Psoas muscle (tissue), 8 donors: ENCODE results near the gene SMC5. TPM values are rescaled to one million over a fixed set of nuclear protein-coding genes. Genes with fewer than 3 reads are reported as not detected.
"Not testable (repeated sequence)": the region's sequence is repeated elsewhere in the genome, so short reads cannot be mapped to it uniquely, and the experiment has no call there.

Source experiments
- ATAC-seq, 4 donors: fragments of 200-7000 bp; cut with Tn5 transposase; one replicate each; pipeline ENCODE4 v1.9.1; 2020; ENCODE audit warnings: moderate library complexity in 3 of 4, mild to moderate bottlenecking in 2 of 4
- DNase-seq, 2 donors: peaks; one replicate each; pipeline ENCODE4 v3.0.0-alpha.2; 2020
- H3K27ac ChIP-seq: fragments of 200-600 bp; one replicate; pipeline ENCODE4 v1.8.0; 2022
- H3K27me3 ChIP-seq, 3 donors: fragments of 200-600 bp in 1 of 3; one replicate each; pipeline versions ENCODE4 v1.6.1 to v1.8.0; 2013 to 2022; ENCODE audit warnings: low read length in 2 of 3, mild to moderate bottlenecking in 2 of 3, moderate library complexity in 1 of 3; ENCODE audit not compliant: insufficient read depth in 3 of 3
- H3K36me3 ChIP-seq, 2 donors: fragments of 200-600 bp in 1 of 2; one replicate each; pipeline versions ENCODE4 v1.6.1 to v1.8.0; 2013 to 2022; ENCODE audit warnings: low read depth in 1 of 2, mild to moderate bottlenecking in 1 of 2, moderate library complexity in 1 of 2; ENCODE audit not compliant: insufficient read depth in 1 of 2
- H3K4me1 ChIP-seq: fragments of 200-600 bp; one replicate; pipeline ENCODE4 v1.8.0; 2022
- H3K4me3 ChIP-seq: fragments of 200-600 bp; one replicate; pipeline ENCODE4 v1.8.0; 2022; ENCODE audit warnings: mild to moderate bottlenecking
- H3K9me3 ChIP-seq: fragments of 200-600 bp; one replicate; pipeline ENCODE4 v1.8.0; 2022
- CTCF ChIP-seq: fragments of 200-600 bp; IDR thresholded peaks from one replicate; pipeline ENCODE4 v1.8.0; 2022; ENCODE audit warnings: antibody characterized with exemption
- WGBS, 3 donors: extraction: QIAGEN DNeasy Blood & Tissue Kit; methylation state at CpG; one replicate each; pipeline versions ENCODE4 v1.1.6 to v1.1.7; 2013; 5-methylcytosine and 5-hydroxymethylcytosine counted together
- intact Hi-C, 2 donors: fragments of 100-400 bp; cut with DNase I; formaldehyde crosslinking; loops; one replicate each; pipeline versions ENCODE4 v1.11.0 to v1.14.2; 2022
- polyA plus RNA-seq, 3 donors: library from polyadenylated mRNA; stranded (reverse); fragments of 200-250 nt; gene quantifications; one replicate each; pipeline ENCODE4 v1.2.3, GENCODE V29; 2013
- total RNA-seq, 4 donors: library from RNA; stranded (reverse); fragmentation: NEBNext Ultra II Directional in 2 of 4; extraction: Animal tissue kit (Norgen Biotek cat#: 25700) in 2 of 4; gene quantifications; one replicate each; pipeline versions ENCODE4 v1.2.1 to v1.2.4, GENCODE V29; 2021 to 2023
- donor health status: healthy with polysubstance abuse.
- donor health status: DM: no; HTN: no; CAD: no; lungs with moderate emphysema.
- donor health status: Bipolar disorder and iron deficiency.
- donor health status: healthy.
- donor health status: DM: yes; HTN: yes; CAD: no.
- donor health status: DM: no; HTN: no; CAD: no.
- donor health status: DM: no; HTN: no; CAD: no.
- donor health status: DM: yes; HTN: yes; CAD: no.

The SMC5 gene
- total and polyA plus RNA-seq, 7 donors, result 5.5 to 21.0 (median 18.1) TPM

DNA sequence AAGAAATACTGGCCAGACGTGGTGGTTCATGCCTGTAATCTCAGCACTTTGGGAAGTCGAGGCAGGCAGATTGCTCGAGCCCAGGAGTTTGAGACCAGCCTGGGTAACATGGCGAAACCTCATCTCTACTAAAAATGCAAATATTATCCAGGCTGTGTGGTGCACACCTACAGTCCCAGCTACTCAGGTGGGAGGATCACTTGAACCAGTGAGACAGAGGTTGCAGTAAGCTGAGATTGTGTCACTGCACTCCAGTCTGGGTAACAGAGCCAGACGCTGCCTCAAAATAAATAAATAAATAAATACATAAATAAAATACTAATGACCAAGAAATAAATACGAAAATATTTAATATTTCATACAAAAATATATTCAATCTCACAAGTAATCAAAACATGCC lies 136.9 kb downstream of the SMC5 start:
- no peak for ATAC-seq
- DNase-seq, result no peak
- H3K36me3 ChIP-seq, result no peaks in the 10 kb centered on the region
- peaks cover 100% of the 10 kb centered on the region for H3K4me1 ChIP-seq
- H3K27me3 ChIP-seq, result no peaks in the 10 kb centered on the region
- intact Hi-C loops, result no loop called here
- H3K27ac ChIP-seq, result peak overlapping the region; percentile 32
- peak overlapping the region; percentile 21 for H3K4me3 ChIP-seq
- WGBS, 3 donors, result 52 to 72% (median 54%) methylated on average over 6 of the region's 6 CpGs
- TF ChIP-seq CTCF, result no peak
- no peaks in the 10 kb centered on the region for H3K9me3 ChIP-seq

GRCh38 chr9:70398145-70398556 lies 139.4 kb downstream of the SMC5 start:
- no peak for TF ChIP-seq CTCF
- H3K9me3 ChIP-seq, result no peaks in the 10 kb centered on the region
- peaks cover 100% of the 10 kb centered on the region for H3K4me1 ChIP-seq
- no peaks in the 10 kb centered on the region for H3K36me3 ChIP-seq
- DNase-seq (no peak), ATAC-seq (peak in 3 of 4 donors; percentile 18 to 24 (median 21))
- H3K27ac ChIP-seq, result peak overlapping the region; percentile 100
- no peak overlapping the region for H3K4me3 ChIP-seq
- 11 to 36% (median 16%) methylated on average over 4 of the region's 4 CpGs for WGBS, 3 donors
- no peaks in the 10 kb centered on the region for H3K27me3 ChIP-seq
- intact Hi-C loops, result no loop called here

DNA sequence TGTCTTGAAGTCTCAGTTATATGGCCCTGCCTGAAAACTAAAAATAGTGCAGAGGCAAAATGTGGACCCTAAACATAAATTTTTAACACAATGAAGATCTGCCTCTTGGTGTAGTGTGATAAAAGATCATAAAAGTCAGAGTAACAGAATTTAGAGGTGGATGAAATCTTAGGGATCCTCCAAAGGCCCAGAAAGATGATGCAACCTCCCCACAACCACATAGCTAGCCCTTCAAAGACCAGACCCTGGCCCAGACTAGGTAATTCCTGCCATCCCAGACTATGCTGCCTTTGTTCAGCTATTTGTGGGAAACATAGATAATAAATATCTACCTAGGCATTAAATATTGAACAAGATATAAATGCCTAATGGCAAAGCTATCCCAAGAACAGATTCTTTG lies 140.4 kb downstream of the SMC5 start:
- Histone ChIP-seq H3K9me3 (no peaks in the 10 kb centered on the region), H3K36me3 (no peaks in the 10 kb centered on the region), H3K27ac (peak overlapping the region; percentile 100), H3K4me3 (peak overlapping the region; percentile 6), H3K27me3 (no peaks in the 10 kb centered on the region), H3K4me1 (peaks cover 100% of the 10 kb centered on the region)
- DNase-seq, result no peak
- no peak for ATAC-seq
- TF ChIP-seq CTCF, result no peak
- intact Hi-C loops, result no loop called here

- H3K4me1 ChIP-seq, result peaks cover 100% of the 10 kb centered on the region
- no peak for TF ChIP-seq CTCF
- no peaks in the 10 kb centered on the region for H3K27me3 ChIP-seq
- ATAC-seq, result peak; percentile 21 to 47 (median 35)
- H3K9me3 ChIP-seq, result no peaks in the 10 kb centered on the region
- DNase-seq, result no peak
- H3K36me3 ChIP-seq, result no peaks in the 10 kb centered on the region
- WGBS, 3 donors, result 43 to 57% (median 50%) methylated on average over 5 of the region's 5 CpGs
- no peak overlapping the region for H3K4me3 ChIP-seq
- intact Hi-C loops, result no loop called here
- peak overlapping the region; percentile 100 for H3K27ac ChIP-seq
These were observed 141.5 kb downstream of the SMC5 start for GRCh38 chr9:70400107-70400892.

GRCh38 chr9:70401241-70401640 lies 142.5 kb downstream of the SMC5 start:
- ATAC-seq, result peak in 3 of 4 donors; percentile 9 to 44 (median 44)

More at GRCh38 chr9:70401241-70401640, 142.5 kb downstream of the SMC5 start:
- H3K4me3 ChIP-seq, intact Hi-C loops, H3K36me3 ChIP-seq, H3K27me3 ChIP-seq, H3K9me3 ChIP-seq: not testable (repeated sequence)
- peak in 1 of 2 donors; percentile 69 for DNase-seq
- 33 to 65% (median 38%) methylated on average over 6 of the region's 6 CpGs for WGBS, 3 donors
- Histone ChIP-seq H3K27ac (peak overlapping the region; percentile 100), H3K4me1 (peaks cover 100% of the 10 kb centered on the region)
